ENCODE measurements around the gene SERP1.
"Not testable (repeated sequence)": the region's sequence is repeated elsewhere in the genome, so short reads cannot be mapped to it uniquely, and the experiment has no call there.

DNA sequence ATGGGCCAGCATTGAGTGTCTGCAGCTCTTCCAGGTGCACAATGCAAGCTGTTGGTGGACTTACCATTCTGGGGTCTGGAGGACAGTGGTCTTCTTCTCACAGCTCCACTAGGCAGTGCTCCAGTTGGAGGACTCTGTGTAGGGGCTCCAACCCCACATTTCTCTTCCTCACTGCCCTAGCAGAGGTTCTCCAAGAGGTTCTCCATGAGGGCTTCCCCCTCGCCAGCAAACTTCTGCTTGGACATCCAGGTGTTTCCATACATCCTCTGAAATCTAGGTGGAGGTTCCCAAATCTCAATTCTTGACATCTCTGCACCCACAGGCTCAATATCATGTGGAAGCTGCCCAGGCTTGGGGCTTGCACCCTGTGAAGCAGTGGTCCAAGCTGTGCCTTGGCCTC lies 45.3 kb downstream of the SERP1 start:
- TF ChIP-seq POLR2A (IDR thresholded peaks at IDR 0.05): not testable (repeated sequence)
- TF ChIP-seq, protein P1, sequence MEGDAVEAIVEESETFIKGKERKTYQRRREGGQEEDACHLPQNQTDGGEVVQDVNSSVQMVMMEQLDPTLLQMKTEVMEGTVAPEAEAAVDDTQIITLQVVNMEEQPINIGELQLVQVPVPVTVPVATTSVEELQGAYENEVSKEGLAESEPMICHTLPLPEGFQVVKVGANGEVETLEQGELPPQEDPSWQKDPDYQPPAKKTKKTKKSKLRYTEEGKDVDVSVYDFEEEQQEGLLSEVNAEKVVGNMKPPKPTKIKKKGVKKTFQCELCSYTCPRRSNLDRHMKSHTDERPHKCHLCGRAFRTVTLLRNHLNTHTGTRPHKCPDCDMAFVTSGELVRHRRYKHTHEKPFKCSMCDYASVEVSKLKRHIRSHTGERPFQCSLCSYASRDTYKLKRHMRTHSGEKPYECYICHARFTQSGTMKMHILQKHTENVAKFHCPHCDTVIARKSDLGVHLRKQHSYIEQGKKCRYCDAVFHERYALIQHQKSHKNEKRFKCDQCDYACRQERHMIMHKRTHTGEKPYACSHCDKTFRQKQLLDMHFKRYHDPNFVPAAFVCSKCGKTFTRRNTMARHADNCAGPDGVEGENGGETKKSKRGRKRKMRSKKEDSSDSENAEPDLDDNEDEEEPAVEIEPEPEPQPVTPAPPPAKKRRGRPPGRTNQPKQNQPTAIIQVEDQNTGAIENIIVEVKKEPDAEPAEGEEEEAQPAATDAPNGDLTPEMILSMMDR (IDR thresholded peaks at IDR 0.05): not testable (repeated sequence)
